GM23338 (cell line): ENCODE results near the gene RELCH. TPM values are rescaled to one million over a fixed set of nuclear protein-coding genes. Genes with fewer than 3 reads are reported as not detected.

Experiments used
- ATAC-seq: fragments of 200-7000 bp; cut with Tn5 transposase; 3 replicates; pipeline ENCODE4 v1.9.1; 2020
- DNase-seq: peaks from one replicate; pipeline ENCODE4 v3.0.0-alpha.2; 2015; ENCODE audit warnings: low spot score
- H2AFZ ChIP-seq: fragments of 200-600 bp; sonication (generic); 2 replicates; pipeline ENCODE4 v1.8.0; 2016; ENCODE audit warnings: antibody characterized with exemption, mild to moderate bottlenecking, moderate library complexity
- H3F3A ChIP-seq: fragments of 200-600 bp; sonication (generic); replicated peaks from 2 replicates; pipeline ENCODE4 v1.8.0; 2017; ENCODE audit warnings: antibody characterized with exemption, mixed run types, low read depth
- H3K27ac ChIP-seq: fragments of 200-600 bp; sonication (generic); 2 replicates; pipeline ENCODE4 v1.6.1; 2016; ENCODE audit warnings: low read depth
- H3K27me3 ChIP-seq: fragments of 200-600 bp; sonication (generic); 2 replicates; pipeline ENCODE4 v1.8.0; 2016; ENCODE audit warnings: mild to moderate bottlenecking, mixed run types, moderate library complexity; ENCODE audit not compliant: insufficient read depth
- H3K36me3 ChIP-seq: fragments of 200-600 bp; sonication (generic); 2 replicates; pipeline ENCODE4 v1.8.0; 2016; ENCODE audit warnings: mild to moderate bottlenecking; ENCODE audit not compliant: insufficient read depth
- H3K4me1 ChIP-seq: fragments of 200-600 bp; sonication (generic); 2 replicates; pipeline ENCODE4 v1.8.0; 2016; ENCODE audit warnings: mild to moderate bottlenecking, moderate library complexity; ENCODE audit not compliant: insufficient read depth
- H3K4me2 ChIP-seq: fragments of 200-600 bp; sonication (generic); 2 replicates; pipeline ENCODE4 v1.7.1; 2017; ENCODE audit warnings: mixed run types
- H3K4me3 ChIP-seq: fragments of 200-600 bp; sonication (generic); 2 replicates; pipeline ENCODE4 v1.6.1; 2016; ENCODE audit warnings: mixed run types
- H3K79me2 ChIP-seq: fragments of 200-600 bp; sonication (generic); replicated peaks from 2 replicates; pipeline ENCODE4 v1.8.0; 2017; ENCODE audit warnings: mild to moderate bottlenecking; ENCODE audit not compliant: insufficient read depth
- H3K9me2 ChIP-seq: fragments of 200-600 bp; sonication (generic); 2 replicates; pipeline ENCODE4 v1.8.0; 2017; ENCODE audit not compliant: insufficient read depth
- H4K20me1 ChIP-seq: fragments of 200-600 bp; sonication (generic); replicated peaks from 2 replicates; pipeline ENCODE4 v1.8.0; 2017; ENCODE audit warnings: mild to moderate bottlenecking; ENCODE audit not compliant: insufficient read depth
- H3K27ac Mint-ChIP-seq: 2 replicates; pipeline ENCODE4 v1.8.0; 2020; ENCODE audit warnings: inconsistent platforms, mild to moderate bottlenecking, moderate library complexity, mixed read lengths
- H3K27me3 Mint-ChIP-seq: 3 replicates; pipeline ENCODE4 v1.8.0; 2022; ENCODE audit warnings: low read depth, mild to moderate bottlenecking, moderate library complexity, mixed read lengths, inconsistent platforms; ENCODE audit not compliant: insufficient read depth, poor library complexity
- H3K36me3 Mint-ChIP-seq: 3 replicates; pipeline ENCODE4 v1.8.0; 2021; ENCODE audit warnings: low read depth, mild to moderate bottlenecking, inconsistent platforms, moderate library complexity, mixed read lengths
- H3K4me1 Mint-ChIP-seq: 3 replicates; pipeline ENCODE4 v1.8.0; 2020; ENCODE audit warnings: mild to moderate bottlenecking, inconsistent platforms, mixed read lengths
- H3K4me3 Mint-ChIP-seq: 3 replicates; pipeline ENCODE4 v1.8.0; 2021; ENCODE audit warnings: moderate library complexity, mild to moderate bottlenecking, inconsistent platforms, mixed read lengths
- H3K9me3 Mint-ChIP-seq: 3 replicates; pipeline ENCODE4 v1.8.0; 2020; ENCODE audit warnings: moderate library complexity, mild to moderate bottlenecking, inconsistent platforms, mixed read lengths
- CREB1 ChIP-seq: fragments of 250-450 bp; sonication (Bioruptor Pico); IDR thresholded peaks from 2 replicates; pipeline ENCODE4 v1.5.0; 2020; ENCODE audit warnings: low read depth, mild to moderate bottlenecking, moderate library complexity
- CTCF ChIP-seq, 2 experiments: fragments of 200-600 bp in 1 of 2; sonication (generic) in 1 of 2; conservative IDR thresholded peaks; 2 replicates each; pipeline versions ENCODE4 v1.5.1 to v1.6.1; 2016 to 2017; ENCODE audit warnings: antibody characterized with exemption in 2 of 2, low read depth in 2 of 2, mild to moderate bottlenecking in 2 of 2, moderate library complexity in 1 of 2
- ETS1 ChIP-seq: IDR thresholded peaks from 2 replicates; pipeline ENCODE4 v1.6.1; 2016; ENCODE audit warnings: antibody characterized with exemption
- EZH2 ChIP-seq: fragments of 200-600 bp; sonication (generic); IDR thresholded peaks from one replicate; pipeline ENCODE4 v1.8.0; 2017; ENCODE audit warnings: antibody characterized with exemption, mild to moderate bottlenecking, low read depth; ENCODE audit not compliant: unreplicated experiment
- EZH2phosphoT487 ChIP-seq: fragments of 200-600 bp; sonication (generic); IDR thresholded peaks from one replicate; pipeline ENCODE4 v1.8.1; 2018; ENCODE audit warnings: antibody characterized with exemption; ENCODE audit not compliant: unreplicated experiment
- JUNB ChIP-seq: IDR thresholded peaks from one replicate; pipeline ENCODE4 v1.6.1; 2016; ENCODE audit warnings: antibody characterized with exemption; ENCODE audit not compliant: unreplicated experiment
- NANOG ChIP-seq: IDR thresholded peaks from 2 replicates; pipeline ENCODE4 v1.6.1; 2016; ENCODE audit warnings: antibody characterized with exemption, borderline replicate concordance
- POLR2AphosphoS5 ChIP-seq: IDR thresholded peaks from 2 replicates; pipeline ENCODE4 v1.6.1; 2016; ENCODE audit warnings: antibody characterized with exemption, low read depth
- REST ChIP-seq: IDR thresholded peaks from one replicate; pipeline ENCODE4 v1.6.1; 2018; ENCODE audit warnings: antibody characterized with exemption; ENCODE audit not compliant: unreplicated experiment
- STAT1 ChIP-seq: IDR thresholded peaks from one replicate; pipeline ENCODE4 v1.6.1; 2016; ENCODE audit warnings: antibody characterized with exemption; ENCODE audit not compliant: unreplicated experiment
- ZNF114 ChIP-seq: fragments of 250-450 bp; sonication (Bioruptor Pico); IDR thresholded peaks from 2 replicates; pipeline ENCODE4 v1.5.0; 2020; ENCODE audit warnings: mild to moderate bottlenecking, moderate library complexity
- ZNF331 ChIP-seq: fragments of 250-450 bp; sonication (Bioruptor Pico); IDR thresholded peaks from 2 replicates; pipeline ENCODE4 v1.5.0; 2020; ENCODE audit warnings: low read depth, mild to moderate bottlenecking, moderate library complexity
- ZNF462 ChIP-seq: fragments of 250-450 bp; sonication (Bioruptor Pico); IDR thresholded peaks from 2 replicates; pipeline ENCODE4 v1.5.0; 2020; ENCODE audit warnings: mild to moderate bottlenecking, moderate library complexity
- polyA plus RNA-seq: library from polyadenylated mRNA; unstranded; fragments of >200 nt; fragmentation: Nextera tagmentation; extraction: Ambion mirVana; gene quantifications from 2 replicates; pipeline ENCODE4 v1.2.1, GENCODE V29; 2016
- total RNA-seq: library from RNA; depleted of rRNA; stranded (reverse); fragments of >200 nt; shearing (Covaris generic); gene quantifications from 2 replicates; pipeline ENCODE4 v1.2.3, GENCODE V29; 2014

RELCH gene
- total and polyA plus RNA-seq, 2 experiments from 2014 or later = 8.8 to 56.4 TPM

GRCh38 chr18:62340996-62341395 lies 153.9 kb downstream of the RELCH start:
- Histone ChIP-seq H3K4me3 (no peak overlapping the region), H3K27ac (no peak overlapping the region), H3K9me2 (no peaks in the 10 kb centered on the region), H3K36me3 (no peaks in the 10 kb centered on the region), H3K79me2 (peaks cover 14% of the 10 kb centered on the region), H3F3A (no peaks in the 10 kb centered on the region; the same call in none of the 2 replicates), H2AFZ (no peak overlapping the region), H3K4me2 (no peak overlapping the region), H3K27me3 (no peaks in the 10 kb centered on the region), H3K4me1 (peaks cover 66% of the 10 kb centered on the region), H4K20me1 (no peaks in the 10 kb centered on the region; the same call in 1 of the 2 replicates)
- no peaks in the 10 kb centered on the region for H3K36me3 Mint-ChIP-seq
- TF ChIP-seq POLR2AphosphoS5 (no peak), REST (no peak), CREB1 (no peak), STAT1 (no peak), NANOG (no peak), ZNF331 (no peak), EZH2phosphoT487 (no peak), CTCF (conservative IDR thresholded peaks at IDR 0.05; ENCODE audit: low read depth in 2 of 2) (no peak), JUNB (no peak), ETS1 (no peak), ZNF462 (CRISPR knock-in tag) (no peak), EZH2 (no peak), ZNF114 (CRISPR knock-in tag) (no peak)
- H3K27ac Mint-ChIP-seq = no peak overlapping the region
- H3K4me3 Mint-ChIP-seq = no peak overlapping the region
- ATAC-seq = no peak
- peaks cover 71% of the 10 kb centered on the region for H3K4me1 Mint-ChIP-seq
- H3K27me3 Mint-ChIP-seq = no peaks in the 10 kb centered on the region
- H3K9me3 Mint-ChIP-seq = no peaks in the 10 kb centered on the region; the same call in 2 of the 3 replicates
- DNase-seq = no peak
